ENCODE results near the gene DPF1.

Gene DPF1

DNA sequence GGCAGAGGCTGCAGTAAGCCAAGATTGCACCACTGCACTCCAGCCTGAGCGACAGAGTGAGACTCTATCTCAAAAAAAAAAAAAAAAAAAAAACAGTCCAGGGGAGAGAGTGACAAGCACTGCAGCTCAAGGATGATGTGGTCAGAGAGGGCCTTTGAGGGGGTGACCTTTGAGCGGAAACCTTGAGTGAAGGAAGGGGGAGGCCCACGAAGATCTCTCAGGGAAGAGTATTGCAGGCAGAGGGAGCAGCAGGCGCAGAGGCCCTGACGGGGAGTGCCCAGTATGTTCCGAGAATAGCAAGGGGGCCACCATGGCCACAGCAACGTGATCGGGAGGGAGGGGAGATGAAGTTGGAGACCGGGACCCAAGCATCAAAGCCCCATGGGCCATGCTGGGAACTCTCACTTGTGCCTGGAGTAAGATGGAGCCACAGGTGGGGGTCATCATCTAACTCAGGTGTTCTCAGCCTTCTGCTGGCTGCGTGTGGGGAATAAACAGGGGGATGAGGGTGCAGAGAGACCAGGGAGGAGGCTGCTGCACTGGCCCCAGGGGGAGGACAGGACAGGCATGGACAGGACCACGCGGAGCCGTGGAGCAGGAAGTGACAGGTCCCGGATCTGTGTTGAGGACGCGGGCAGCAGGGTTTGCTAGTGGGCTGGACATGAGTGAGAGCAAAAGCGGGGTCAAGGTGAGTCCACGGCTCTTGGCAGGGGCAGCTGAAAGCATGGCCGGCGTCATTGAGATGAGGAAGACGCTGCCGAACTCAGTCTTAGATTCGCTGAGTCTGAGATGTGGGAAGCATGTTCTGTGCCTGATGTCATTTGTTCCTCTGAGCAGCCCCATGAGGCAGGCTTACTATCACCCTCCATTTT lies 60.4 kb downstream of the DPF1 start:
- TF ChIP-seq ISL1 (CRISPR knock-in tag; IDR thresholded peaks at IDR 0.05) = no peak
- no peak for TF ChIP-seq CSDC2 (CRISPR knock-in tag; IDR thresholded peaks at IDR 0.05)
- no peak for TF ChIP-seq TOX (CRISPR knock-in tag; IDR thresholded peaks at IDR 0.05; ENCODE audit: borderline replicate concordance)
- TF ChIP-seq BACH2 (CRISPR knock-in tag; IDR thresholded peaks at IDR 0.05; ENCODE audit: borderline replicate concordance) = no peak
- no peak for ATAC-seq

DNA sequence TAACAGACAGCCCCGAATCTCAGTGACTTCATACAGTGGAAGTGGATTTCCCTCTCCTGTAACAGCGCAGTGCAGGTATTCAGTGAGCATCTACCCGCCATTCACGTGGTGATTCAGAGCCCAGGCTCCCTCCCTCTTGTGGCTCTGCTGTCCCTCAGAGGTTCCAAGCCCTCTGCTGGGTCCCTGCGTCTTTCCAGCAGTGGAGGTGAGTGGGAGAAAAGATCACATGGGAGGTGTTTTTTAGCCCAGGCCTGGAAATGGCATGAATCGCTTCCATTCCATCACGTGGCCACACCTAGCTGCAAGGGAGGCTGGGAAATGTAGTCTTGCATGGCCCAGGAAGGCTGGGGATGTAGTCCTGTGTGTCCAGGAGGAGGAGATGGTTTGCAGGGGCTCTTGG lies 61.4 kb downstream of the DPF1 start:
- no peak for TF ChIP-seq ARNTL (CRISPR knock-in tag; IDR thresholded peaks at IDR 0.05; ENCODE audit: borderline replicate concordance, low read depth)
- TF ChIP-seq, protein P1, sequence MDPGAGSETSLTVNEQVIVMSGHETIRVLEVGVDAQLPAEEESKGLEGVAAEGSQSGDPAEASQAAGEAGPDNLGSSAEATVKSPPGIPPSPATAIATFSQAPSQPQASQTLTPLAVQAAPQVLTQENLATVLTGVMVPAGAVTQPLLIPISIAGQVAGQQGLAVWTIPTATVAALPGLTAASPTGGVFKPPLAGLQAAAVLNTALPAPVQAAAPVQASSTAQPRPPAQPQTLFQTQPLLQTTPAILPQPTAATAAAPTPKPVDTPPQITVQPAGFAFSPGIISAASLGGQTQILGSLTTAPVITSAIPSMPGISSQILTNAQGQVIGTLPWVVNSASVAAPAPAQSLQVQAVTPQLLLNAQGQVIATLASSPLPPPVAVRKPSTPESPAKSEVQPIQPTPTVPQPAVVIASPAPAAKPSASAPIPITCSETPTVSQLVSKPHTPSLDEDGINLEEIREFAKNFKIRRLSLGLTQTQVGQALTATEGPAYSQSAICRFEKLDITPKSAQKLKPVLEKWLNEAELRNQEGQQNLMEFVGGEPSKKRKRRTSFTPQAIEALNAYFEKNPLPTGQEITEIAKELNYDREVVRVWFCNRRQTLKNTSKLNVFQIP (CRISPR knock-in tag; IDR thresholded peaks at IDR 0.05; ENCODE audit: borderline replicate concordance, low read depth) = no peak
- TF ChIP-seq, protein P2, sequence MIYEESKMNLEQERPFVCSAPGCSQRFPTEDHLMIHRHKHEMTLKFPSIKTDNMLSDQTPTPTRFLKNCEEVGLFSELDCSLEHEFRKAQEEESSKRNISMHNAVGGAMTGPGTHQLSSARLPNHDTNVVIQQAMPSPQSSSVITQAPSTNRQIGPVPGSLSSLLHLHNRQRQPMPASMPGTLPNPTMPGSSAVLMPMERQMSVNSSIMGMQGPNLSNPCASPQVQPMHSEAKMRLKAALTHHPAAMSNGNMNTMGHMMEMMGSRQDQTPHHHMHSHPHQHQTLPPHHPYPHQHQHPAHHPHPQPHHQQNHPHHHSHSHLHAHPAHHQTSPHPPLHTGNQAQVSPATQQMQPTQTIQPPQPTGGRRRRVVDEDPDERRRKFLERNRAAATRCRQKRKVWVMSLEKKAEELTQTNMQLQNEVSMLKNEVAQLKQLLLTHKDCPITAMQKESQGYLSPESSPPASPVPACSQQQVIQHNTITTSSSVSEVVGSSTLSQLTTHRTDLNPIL (CRISPR knock-in tag; IDR thresholded peaks at IDR 0.05; ENCODE audit: low read depth) = no peak
- TF ChIP-seq BACH2 (CRISPR knock-in tag; IDR thresholded peaks at IDR 0.05; ENCODE audit: borderline replicate concordance) = no peak
- TF ChIP-seq, protein P3, sequence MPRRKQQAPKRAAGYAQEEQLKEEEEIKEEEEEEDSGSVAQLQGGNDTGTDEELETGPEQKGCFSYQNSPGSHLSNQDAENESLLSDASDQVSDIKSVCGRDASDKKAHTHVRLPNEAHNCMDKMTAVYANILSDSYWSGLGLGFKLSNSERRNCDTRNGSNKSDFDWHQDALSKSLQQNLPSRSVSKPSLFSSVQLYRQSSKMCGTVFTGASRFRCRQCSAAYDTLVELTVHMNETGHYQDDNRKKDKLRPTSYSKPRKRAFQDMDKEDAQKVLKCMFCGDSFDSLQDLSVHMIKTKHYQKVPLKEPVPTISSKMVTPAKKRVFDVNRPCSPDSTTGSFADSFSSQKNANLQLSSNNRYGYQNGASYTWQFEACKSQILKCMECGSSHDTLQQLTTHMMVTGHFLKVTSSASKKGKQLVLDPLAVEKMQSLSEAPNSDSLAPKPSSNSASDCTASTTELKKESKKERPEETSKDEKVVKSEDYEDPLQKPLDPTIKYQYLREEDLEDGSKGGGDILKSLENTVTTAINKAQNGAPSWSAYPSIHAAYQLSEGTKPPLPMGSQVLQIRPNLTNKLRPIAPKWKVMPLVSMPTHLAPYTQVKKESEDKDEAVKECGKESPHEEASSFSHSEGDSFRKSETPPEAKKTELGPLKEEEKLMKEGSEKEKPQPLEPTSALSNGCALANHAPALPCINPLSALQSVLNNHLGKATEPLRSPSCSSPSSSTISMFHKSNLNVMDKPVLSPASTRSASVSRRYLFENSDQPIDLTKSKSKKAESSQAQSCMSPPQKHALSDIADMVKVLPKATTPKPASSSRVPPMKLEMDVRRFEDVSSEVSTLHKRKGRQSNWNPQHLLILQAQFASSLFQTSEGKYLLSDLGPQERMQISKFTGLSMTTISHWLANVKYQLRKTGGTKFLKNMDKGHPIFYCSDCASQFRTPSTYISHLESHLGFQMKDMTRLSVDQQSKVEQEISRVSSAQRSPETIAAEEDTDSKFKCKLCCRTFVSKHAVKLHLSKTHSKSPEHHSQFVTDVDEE (CRISPR knock-in tag; IDR thresholded peaks at IDR 0.05) = no peak
- no peak for TF ChIP-seq CSDC2 (CRISPR knock-in tag; IDR thresholded peaks at IDR 0.05)
- TF ChIP-seq, protein P4, sequence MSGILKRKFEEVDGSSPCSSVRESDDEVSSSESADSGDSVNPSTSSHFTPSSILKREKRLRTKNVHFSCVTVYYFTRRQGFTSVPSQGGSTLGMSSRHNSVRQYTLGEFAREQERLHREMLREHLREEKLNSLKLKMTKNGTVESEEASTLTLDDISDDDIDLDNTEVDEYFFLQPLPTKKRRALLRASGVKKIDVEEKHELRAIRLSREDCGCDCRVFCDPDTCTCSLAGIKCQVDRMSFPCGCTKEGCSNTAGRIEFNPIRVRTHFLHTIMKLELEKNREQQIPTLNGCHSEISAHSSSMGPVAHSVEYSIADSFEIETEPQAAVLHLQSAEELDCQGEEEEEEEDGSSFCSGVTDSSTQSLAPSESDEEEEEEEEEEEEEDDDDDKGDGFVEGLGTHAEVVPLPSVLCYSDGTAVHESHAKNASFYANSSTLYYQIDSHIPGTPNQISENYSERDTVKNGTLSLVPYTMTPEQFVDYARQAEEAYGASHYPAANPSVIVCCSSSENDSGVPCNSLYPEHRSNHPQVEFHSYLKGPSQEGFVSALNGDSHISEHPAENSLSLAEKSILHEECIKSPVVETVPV (CRISPR knock-in tag; IDR thresholded peaks at IDR 0.05) = no peak
- no peak for TF ChIP-seq PPARA (CRISPR knock-in tag; IDR thresholded peaks at IDR 0.05; ENCODE audit: borderline replicate concordance)
- TF ChIP-seq RARB (CRISPR knock-in tag; IDR thresholded peaks at IDR 0.05) = no peak
- no peak for TF ChIP-seq ZFP30 (CRISPR knock-in tag; IDR thresholded peaks at IDR 0.05)
- TF ChIP-seq, protein P5, sequence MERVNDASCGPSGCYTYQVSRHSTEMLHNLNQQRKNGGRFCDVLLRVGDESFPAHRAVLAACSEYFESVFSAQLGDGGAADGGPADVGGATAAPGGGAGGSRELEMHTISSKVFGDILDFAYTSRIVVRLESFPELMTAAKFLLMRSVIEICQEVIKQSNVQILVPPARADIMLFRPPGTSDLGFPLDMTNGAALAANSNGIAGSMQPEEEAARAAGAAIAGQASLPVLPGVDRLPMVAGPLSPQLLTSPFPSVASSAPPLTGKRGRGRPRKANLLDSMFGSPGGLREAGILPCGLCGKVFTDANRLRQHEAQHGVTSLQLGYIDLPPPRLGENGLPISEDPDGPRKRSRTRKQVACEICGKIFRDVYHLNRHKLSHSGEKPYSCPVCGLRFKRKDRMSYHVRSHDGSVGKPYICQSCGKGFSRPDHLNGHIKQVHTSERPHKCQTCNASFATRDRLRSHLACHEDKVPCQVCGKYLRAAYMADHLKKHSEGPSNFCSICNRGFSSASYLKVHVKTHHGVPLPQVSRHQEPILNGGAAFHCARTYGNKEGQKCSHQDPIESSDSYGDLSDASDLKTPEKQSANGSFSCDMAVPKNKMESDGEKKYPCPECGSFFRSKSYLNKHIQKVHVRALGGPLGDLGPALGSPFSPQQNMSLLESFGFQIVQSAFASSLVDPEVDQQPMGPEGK (CRISPR knock-in tag; IDR thresholded peaks at IDR 0.05; ENCODE audit: borderline replicate concordance) = no peak
- no peak for TF ChIP-seq GLIS3 (CRISPR knock-in tag; IDR thresholded peaks at IDR 0.05)
- TF ChIP-seq ESRRG (CRISPR knock-in tag; IDR thresholded peaks at IDR 0.05) = no peak
- no peak for TF ChIP-seq ZNF565 (CRISPR knock-in tag; conservative IDR thresholded peaks at IDR 0.05; ENCODE audit: low read depth)
- no peak for TF ChIP-seq OSR1 (CRISPR knock-in tag; IDR thresholded peaks at IDR 0.05)
- TF ChIP-seq ISL1 (CRISPR knock-in tag; IDR thresholded peaks at IDR 0.05) = no peak
- no peak for TF ChIP-seq ZFP3 (CRISPR knock-in tag; IDR thresholded peaks at IDR 0.05)
- TF ChIP-seq TCF4 (CRISPR knock-in tag; IDR thresholded peaks at IDR 0.05; ENCODE audit: borderline replicate concordance) = no peak
- TF ChIP-seq SNAI2 (CRISPR knock-in tag; IDR thresholded peaks at IDR 0.05) = no peak
- ATAC-seq = no peak

DNA sequence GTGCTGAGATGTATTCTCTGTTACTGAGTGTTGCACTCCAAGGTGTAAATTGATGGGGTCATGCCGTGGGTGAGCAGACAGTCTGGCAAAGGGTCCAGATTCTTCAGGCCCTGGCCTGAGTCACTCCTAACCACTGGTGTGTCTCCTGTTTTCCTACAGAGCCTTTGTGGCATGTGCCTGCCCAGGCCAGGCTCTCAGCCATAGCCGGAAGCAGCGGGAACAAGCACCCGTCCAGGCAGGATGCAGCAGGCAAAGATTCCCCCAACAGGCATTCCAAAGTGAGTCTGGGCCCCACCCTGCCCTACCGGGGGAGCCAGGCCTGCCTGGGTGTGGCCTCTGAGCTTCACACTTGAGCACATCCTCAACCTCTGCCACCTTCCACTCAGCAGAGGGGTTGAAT lies 61.9 kb downstream of the DPF1 start:
- no peak for TF ChIP-seq ZNF70 (CRISPR knock-in tag; IDR thresholded peaks at IDR 0.05)
- no peak for TF ChIP-seq ZNF8 (CRISPR knock-in tag; IDR thresholded peaks at IDR 0.05)
- TF ChIP-seq, protein P1 (CRISPR knock-in tag; IDR thresholded peaks at IDR 0.05; ENCODE audit: borderline replicate concordance, low read depth) = no peak
- no peak for ATAC-seq
